ENCODE data around the gene ARG1. TPM values are rescaled to one million over a fixed set of nuclear protein-coding genes. Genes with fewer than 3 reads are reported as not detected.

The ARG1 gene
- total RNA-seq, 3 donors from 2014 or later, result 1.1 TPM; not detected in 2

DNA sequence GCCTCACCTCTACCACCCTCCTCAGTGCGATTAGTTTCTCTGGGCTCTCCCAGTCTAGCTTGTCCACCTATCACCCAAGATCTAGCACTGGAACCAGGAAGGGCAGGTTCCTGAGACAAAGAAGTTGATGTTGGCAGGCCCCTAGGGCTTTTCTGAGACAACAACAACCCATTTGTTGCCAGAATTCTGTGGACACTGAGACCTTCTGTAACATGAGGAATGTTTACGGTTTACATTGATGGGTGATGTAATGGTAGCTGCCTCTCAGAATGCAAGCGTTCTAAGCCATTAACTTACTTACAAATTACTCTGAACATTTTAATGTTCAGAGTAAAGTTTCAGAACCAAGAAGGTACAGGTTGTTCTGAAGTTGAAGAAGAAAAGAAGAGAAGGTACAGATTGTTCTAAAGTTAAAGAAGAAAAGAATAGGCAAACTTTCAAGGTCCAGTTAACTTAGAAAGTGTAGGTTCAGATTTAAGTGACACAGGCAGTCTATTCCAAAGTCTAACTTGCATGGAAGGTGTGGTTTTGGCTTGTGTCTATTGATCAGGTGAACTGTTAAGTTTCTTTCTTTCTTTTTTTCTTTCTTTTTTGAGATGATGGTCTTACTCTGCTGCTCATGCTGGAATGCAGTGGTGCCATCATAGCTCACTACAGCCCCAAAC, 58.7 kb downstream of the ARG1 start:
- peaks cover 7% of the 10 kb centered on the region for H3K4me1 ChIP-seq (ENCODE audit: low read depth)
- no peaks in the 10 kb centered on the region for H3K9me3 ChIP-seq
- H3K36me3 ChIP-seq (ENCODE audit: low read depth), result no peaks in the 10 kb centered on the region
- intact Hi-C loops (cut with DNase I, micrococcal nuclease), result no loop called here
- H3K4me3 ChIP-seq, result no peak overlapping the region
- DNase-seq (no peak), ATAC-seq (no peak)
- TF ChIP-seq, protein P1, sequence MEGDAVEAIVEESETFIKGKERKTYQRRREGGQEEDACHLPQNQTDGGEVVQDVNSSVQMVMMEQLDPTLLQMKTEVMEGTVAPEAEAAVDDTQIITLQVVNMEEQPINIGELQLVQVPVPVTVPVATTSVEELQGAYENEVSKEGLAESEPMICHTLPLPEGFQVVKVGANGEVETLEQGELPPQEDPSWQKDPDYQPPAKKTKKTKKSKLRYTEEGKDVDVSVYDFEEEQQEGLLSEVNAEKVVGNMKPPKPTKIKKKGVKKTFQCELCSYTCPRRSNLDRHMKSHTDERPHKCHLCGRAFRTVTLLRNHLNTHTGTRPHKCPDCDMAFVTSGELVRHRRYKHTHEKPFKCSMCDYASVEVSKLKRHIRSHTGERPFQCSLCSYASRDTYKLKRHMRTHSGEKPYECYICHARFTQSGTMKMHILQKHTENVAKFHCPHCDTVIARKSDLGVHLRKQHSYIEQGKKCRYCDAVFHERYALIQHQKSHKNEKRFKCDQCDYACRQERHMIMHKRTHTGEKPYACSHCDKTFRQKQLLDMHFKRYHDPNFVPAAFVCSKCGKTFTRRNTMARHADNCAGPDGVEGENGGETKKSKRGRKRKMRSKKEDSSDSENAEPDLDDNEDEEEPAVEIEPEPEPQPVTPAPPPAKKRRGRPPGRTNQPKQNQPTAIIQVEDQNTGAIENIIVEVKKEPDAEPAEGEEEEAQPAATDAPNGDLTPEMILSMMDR (IDR thresholded peaks at IDR 0.05), result no peak

Other genes with a start within 250 kb of the ARG1 start
- 10 to 100 TPM; 25.8 to 40.6 (median 28.2) TPM for gene MED23, start 55.0 kb downstream of the ARG1 start, total RNA-seq
- gene ENPP3, start 64.1 kb downstream of the ARG1 start, total RNA-seq, result 10 to 100 TPM in 2 of 3 donors, 1 to 10 TPM in 1; 6.6 to 22.8 (median 19.5) TPM
- gene OR2A4, start 128.2 kb downstream of the ARG1 start, total RNA-seq, result not detected
- gene CTAGE9, start 137.8 kb downstream of the ARG1 start, total RNA-seq, result not detected
- gene ENPP1, start 234.8 kb downstream of the ARG1 start, total RNA-seq, result 10 to 100 TPM; 12.7 to 23.4 (median 21.2) TPM

Measured in mucosa of descending colon (tissue), 3 donors.